Bone marrow (tissue), 2 donors: ENCODE measurements around the gene BICD1.

Experiments used
- DNase-seq, 2 donors: peaks; one replicate each; lab custom pipeline; 2025; lab: John Stamatoyannopoulos, UW

The BICD1 gene

DNA sequence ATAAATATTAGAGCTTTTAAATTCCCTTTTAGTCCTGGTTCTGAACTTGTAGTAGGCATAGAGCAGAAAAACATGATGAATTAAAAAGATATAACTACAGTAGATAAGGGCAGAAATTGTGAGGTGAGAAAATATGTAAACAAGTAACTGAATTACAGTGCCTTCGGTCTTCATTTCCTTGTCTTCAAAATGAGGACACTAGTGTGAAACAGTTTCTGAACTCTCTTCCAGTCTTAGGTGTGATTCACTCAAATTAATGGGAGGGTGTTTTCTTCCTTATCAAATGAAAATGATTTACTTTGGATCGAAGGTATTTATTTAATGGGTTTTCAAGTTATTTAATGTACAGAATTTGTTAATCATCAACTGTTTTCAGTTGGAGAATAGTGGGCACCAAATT lies 294.2 kb downstream of the BICD1 start:
- DNase-seq, result no peak

DNA sequence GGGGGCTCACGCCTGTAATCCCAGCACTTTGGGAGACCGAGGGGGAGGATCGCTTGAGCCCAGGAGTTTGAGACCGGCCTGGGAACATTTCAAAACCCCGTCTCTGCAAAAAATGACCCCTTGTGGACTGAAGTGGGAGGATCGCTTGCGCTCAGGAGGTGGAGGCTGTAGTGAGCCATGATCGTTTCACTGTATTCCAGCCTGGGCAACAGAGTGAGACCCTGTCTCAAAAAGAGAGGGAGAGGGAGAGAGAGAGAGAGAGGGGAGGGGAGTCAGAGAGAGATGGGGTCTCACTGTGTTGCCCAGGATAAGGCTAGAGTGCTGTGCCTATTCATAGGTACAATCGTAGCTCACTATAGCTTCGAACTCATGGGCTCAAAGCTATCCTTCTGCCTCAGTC lies 295.5 kb downstream of the BICD1 start:
- DNase-seq, result no peak

DNA sequence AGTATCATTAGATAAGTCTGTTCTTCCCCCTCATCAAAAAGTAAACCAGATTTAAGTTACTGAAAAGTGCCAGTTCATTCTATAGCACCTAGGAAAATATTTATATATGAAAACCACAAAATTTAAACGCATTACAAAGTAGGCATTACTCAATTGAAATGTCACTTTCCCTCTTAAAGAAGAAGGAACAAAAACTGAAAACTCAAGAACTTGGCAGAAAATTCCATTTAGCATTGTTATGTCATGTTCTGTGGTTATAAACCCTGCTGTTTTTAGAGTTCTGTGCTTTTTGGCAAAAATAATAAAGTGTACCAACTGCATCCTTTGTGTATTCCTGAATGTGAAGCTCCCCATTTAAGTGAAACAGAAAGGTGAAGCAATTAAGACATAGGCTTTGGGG lies 296.3 kb downstream of the BICD1 start:
- DNase-seq, result no peak

DNA sequence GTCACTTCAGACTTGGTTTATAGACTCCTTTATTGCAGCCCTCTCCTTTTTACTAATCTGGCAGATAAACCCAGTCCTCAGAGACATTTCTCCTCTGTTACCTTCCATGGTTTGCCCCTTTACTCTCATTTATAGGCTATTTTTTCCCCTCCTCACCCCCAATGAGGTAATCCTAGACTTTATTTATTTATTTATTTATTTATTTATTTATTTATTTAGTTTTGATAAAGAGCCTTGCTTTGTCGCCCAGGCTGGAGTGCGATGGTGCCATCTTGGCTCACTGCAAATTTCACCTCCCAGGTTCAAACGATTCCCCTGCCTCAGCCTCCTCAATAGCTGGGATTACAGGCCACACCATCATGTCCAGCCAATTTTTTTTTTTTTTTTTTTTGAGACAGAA lies 301.1 kb downstream of the BICD1 start:
- no peak for DNase-seq

DNA sequence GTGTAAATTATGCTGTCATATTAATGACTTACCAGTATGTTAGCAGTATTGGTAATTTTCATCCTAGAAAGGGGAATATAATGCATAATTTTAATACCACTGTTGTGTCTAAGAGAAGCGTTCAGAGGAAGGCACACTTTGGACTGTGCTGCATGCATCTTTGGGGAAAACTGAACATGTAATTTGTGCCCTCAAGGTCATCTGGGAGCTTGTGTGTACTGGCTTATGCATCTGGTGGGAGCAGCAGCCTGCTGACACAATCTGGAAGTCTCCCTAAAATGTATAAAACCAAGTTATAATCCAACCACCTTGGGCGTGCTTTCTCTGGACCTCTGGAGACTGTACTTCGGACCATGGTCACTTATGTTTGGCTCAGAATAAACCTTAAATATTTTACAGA lies 306.8 kb downstream of the BICD1 start:
- no peak for DNase-seq

DNA sequence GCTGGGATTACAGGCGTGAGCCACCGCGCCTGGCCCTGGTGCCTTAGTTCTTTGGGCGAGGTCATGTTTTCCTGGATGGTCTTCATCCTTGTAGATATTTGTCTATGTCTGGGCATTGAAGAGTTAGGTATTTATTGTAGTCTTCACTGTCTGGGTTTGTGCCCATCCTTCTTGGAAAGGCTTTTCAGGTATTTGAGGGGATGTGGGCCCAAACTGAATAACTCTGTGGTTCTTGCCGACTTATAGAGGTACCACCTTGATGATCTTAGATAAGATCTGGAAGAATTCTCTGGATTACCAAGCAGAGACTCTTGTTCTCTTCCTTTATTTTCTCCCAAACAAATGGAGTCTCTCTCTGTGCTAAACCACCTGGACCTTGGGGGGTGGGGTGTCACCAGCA lies 311.6 kb downstream of the BICD1 start:
- no peak for DNase-seq

DNA sequence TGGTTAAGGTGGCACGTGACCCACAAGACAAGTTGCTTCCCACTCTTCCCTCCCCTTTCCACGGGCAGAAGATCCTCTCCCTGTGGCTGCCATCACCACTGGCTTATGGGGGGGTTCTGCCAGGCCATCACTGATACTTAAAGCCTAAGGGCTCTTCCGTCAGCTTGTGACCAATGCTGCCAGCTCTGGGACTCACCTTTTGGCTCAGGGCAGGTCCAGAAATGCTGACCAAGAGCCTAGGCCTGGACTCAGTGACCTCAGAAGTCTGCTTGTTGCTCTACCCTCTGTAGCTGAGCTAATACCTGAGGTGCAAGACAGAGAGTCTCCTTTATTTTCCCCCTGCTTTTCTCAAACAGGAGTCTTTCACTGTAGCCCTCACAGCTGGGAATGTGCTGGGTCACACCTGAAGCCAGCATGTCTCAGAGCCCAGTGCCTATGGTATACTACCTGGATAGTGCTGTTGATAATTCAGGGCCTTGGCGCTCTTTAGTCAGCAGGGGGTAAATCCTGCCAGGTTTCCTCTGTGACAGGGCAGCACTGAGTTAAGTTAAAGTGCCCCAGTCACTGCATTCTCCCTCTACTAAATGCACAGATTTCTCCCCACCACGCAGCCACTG lies 312.4 kb downstream of the BICD1 start:
- DNase-seq, result no peak

DNA sequence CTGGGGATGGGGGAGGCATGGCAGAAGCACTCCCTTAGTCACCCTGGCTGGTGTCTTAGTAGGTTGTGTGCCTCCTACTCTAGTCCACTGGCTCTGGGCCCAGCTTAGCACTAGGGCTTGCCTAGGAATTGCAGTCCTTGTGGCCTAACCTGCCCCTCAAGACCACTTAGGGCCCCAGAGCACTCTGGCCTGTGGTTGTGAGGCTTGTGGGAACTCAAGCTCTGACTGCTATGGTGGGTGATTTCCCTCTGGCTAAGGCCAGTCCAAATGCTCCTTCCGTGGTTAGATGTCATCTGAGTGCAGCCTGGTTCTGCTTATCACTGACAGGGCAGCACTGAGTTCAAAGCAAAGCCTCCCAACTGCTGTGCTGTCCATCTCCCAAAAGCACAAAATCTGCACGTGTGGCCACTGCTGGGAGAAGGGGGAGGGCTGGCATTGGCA lies 312.9 kb downstream of the BICD1 start:
- no peak for DNase-seq

DNA sequence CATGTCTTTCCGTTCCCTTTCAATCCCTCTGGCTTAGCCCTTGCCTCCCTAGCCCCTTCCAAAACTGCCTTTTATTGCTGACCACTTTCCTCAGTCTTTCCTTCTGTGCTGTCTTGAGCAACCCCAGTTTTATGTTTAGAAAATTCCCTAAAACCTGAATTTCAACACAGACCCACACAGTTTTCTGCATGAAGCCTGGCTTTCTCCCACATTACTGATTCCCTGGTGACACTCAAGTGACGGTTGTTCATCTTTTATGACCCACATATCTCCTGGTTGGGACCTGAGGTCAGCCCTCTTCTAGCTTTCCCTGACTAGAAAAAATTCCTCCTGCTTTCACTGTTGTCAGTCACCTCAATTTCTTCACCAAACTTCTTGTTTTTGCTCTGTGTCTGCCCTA lies 313.7 kb downstream of the BICD1 start:
- DNase-seq, result no peak

DNA sequence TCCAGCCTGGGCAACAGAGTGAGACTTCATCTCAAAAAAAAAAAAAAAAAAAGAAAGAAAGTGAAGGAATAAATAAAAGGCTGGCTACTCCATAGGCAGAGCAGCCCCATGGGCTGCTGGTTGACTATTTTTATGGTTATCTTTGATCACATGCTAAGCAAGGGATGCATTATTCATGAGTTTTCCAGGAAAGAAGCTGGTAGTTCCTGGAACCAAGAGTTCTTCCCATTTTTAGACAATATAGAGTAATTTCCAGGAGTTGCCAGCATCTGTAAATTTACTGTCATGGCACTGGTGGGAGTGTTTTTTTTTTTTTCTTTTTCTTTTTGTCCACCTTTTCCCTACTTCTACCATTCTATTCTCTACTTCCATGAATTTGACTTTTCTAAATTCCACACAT lies 316.9 kb downstream of the BICD1 start:
- no peak for DNase-seq

DNA sequence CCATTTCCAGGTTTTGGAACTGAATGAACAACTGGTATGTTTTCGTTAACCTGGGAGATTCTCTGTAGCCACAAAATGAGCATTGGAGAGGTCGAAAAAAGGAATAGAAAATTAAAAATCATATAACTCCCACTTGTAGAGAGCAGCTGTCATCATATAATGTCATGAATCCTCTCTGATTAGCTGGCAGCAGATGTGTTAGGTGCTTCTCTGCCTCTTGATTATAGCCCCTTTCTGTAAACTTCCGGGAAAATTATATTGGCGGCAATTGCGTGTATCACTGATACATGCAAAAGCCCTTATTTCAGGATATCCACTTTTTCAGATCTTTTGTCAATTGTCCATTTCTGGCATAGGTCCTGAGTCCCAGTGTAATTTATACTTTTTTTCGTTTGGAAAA lies 324.4 kb downstream of the BICD1 start:
- DNase-seq, result no peak
